GM12892 (cell line): ENCODE measurements around the gene NELL1.

Source experiments
- POLR2A ChIP-seq: IDR thresholded peaks from 2 replicates; pipeline ENCODE4 v1.6.1; 2011; ENCODE audit warnings: low read depth, low read length, control low read depth
- POLR2AphosphoS5 ChIP-seq: IDR thresholded peaks from 2 replicates; pipeline ENCODE4 v1.6.1; 2011; ENCODE audit warnings: low read depth, low read length, control low read depth

- TF ChIP-seq POLR2A (no peak), POLR2AphosphoS5 (no peak)
Measured at GRCh38 chr11:20634044-20634443, 35.3 kb upstream of the NELL1 start.
